Adrenal gland (tissue), 12 donors: ENCODE data around the gene SLC9A3. TPM values are rescaled to one million over a fixed set of nuclear protein-coding genes. Genes with fewer than 3 reads are reported as not detected.

Experiments used
- DNase-seq, 7 donors: peaks; one replicate each; pipeline ENCODE4 v3.0.0-alpha.2; 2019 to 2020
- H3K27ac ChIP-seq, 5 donors: fragments of 200-600 bp; sonication (generic) in 4 of 5; 1 replicate in 3 of 5; 2 replicates in 2 of 5; pipeline versions ENCODE4 v1.5.1 to v1.8.0; 2016 to 2020; ENCODE audit warnings: mild to moderate bottlenecking in 1 of 5
- H3K27me3 ChIP-seq: fragments of 200-600 bp; 2 replicates; pipeline ENCODE4 v1.8.0; 2021
- H3K36me3 ChIP-seq, 2 donors: fragments of 200-600 bp; replicated peaks in 1 of 2; 1 replicate in 1 of 2; 2 replicates in 1 of 2; pipeline versions ENCODE4 v1.5.1 to v1.8.0; 2018 to 2022
- H3K4me1 ChIP-seq, 2 donors: fragments of 200-600 bp; replicated peaks in 1 of 2; 1 replicate in 1 of 2; 2 replicates in 1 of 2; pipeline versions ENCODE4 v1.5.1 to v1.8.0; 2018 to 2021
- H3K4me3 ChIP-seq, 4 donors: fragments of 200-600 bp; sonication (generic) in 3 of 4; one replicate each; pipeline ENCODE4 v1.5.1; 2016 to 2018
- H3K9me3 ChIP-seq, 3 donors: fragments of 200-600 bp; sonication (generic) in 1 of 3; replicated peaks in 1 of 3; 1 replicate in 2 of 3; 2 replicates in 1 of 3; pipeline versions ENCODE4 v1.5.1 to v1.8.0; 2016 to 2021
- CTCF ChIP-seq, 6 experiments: fragments of 450-650 bp in 4 of 6; fragments of 200-600 bp in 2 of 6; sonication (generic) in 1 of 6; IDR thresholded peaks; 1 replicate in 5 of 6; 2 replicates in 1 of 6; pipeline versions ENCODE4 v1.5.1 to v1.8.0; 2016 to 2021; ENCODE audit warnings: antibody characterized with exemption in 6 of 6, mild to moderate bottlenecking in 2 of 6, moderate library complexity in 1 of 6
- POLR2A ChIP-seq, 2 donors: fragments of 450-650 bp; IDR thresholded peaks; one replicate each; pipeline ENCODE4 v1.6.1; 2017; ENCODE audit warnings: antibody characterized with exemption in 2 of 2, mild to moderate bottlenecking in 2 of 2, moderate library complexity in 1 of 2
- WGBS, 4 donors: extraction: QIAGEN DNeasy Blood & Tissue Kit in 2 of 4; methylation state at CpG; one replicate each; pipeline versions ENCODE4 v1.1.5 to v1.1.7; 2013 to 2017; 5-methylcytosine and 5-hydroxymethylcytosine counted together
- intact Hi-C, 2 donors: fragments of 100-400 bp; cut with DNase I; formaldehyde crosslinking; loops; one replicate each; pipeline versions ENCODE4 v1.14.1 to v1.15.0; 2022 to 2023
- polyA plus RNA-seq, 3 donors: library from polyadenylated mRNA; stranded (reverse); fragments of 200-250 nt in 2 of 3; fragments of 350-450 nt in 1 of 3; fragmentation: Illumina TruSeq in 1 of 3; extraction: RNeasy Lipid Tissue Mini Kit (QIAGEN cat#74804) in 1 of 3; gene quantifications; one replicate each; pipeline ENCODE4 v1.2.3, GENCODE V29; 2013 to 2014
- total RNA-seq, 9 donors: library from RNA; depleted of rRNA in 4 of 9; stranded (reverse); fragments of >200 nt in 4 of 9; fragments of 120-200 nt in 1 of 9; fragmentation: NEBNext Ultra II Directional in 1 of 9; extraction: Animal tissue kit (Norgen Biotek cat#: 25700) in 1 of 9; gene quantifications; one replicate each; pipeline versions ENCODE4 v1.1.0 to v1.2.4, GENCODE V29; 2013 to 2023
- donor health status: healthy with polysubstance abuse.
- donor health status: Bipolar disorder and iron deficiency.
- donor health status: DM: yes; HTN: yes; CAD: no.
- donor health status: DM: no; HTN: no; CAD: no.
- donor health status: DM: no; HTN: no; CAD: no.
- donor health status: DM: yes; HTN: yes; CAD: no.

SLC9A3 gene
- total and polyA plus RNA-seq, 12 donors: 0.83 to 5.5 (median 1.7) TPM

- Histone ChIP-seq H3K36me3 (no peaks in the 10 kb centered on the region), H3K27ac (no peak overlapping the region), H3K27me3 (peaks cover 50% of the 10 kb centered on the region), H3K9me3 (no peaks in the 10 kb centered on the region), H3K4me1 (peaks cover 2 to 3% of the 10 kb centered on the region in 2 donors), H3K4me3 (no peak overlapping the region)
- TF ChIP-seq CTCF (IDR thresholded peaks at IDR 0.05): no peak
- no peak for TF ChIP-seq POLR2A (IDR thresholded peaks at IDR 0.05)
- no peak for DNase-seq
- intact Hi-C loops: loop anchor here in 1 of 2 donors (10.0 kb wide), 1 partner anchor 415 kb away; the partner anchor contains the start of genes BRD9 and TRIP13
- 70 to 83% (median 77%) methylated on average over 18 to 34 of the region's 34 CpGs for WGBS, 4 donors
These were observed 44.5 kb downstream of the SLC9A3 start for GRCh38 chr5:479566-480319.

- 55 to 78% (median 67%) methylated on average over 4 to 18 of the region's 18 CpGs; no CpG with 5 or more reads in 1 of the 4 donors for WGBS, 4 donors
- Histone ChIP-seq H3K9me3 (no peaks in the 10 kb centered on the region), H3K27me3 (peaks cover 50% of the 10 kb centered on the region), H3K4me1 (peaks cover 4% of the 10 kb centered on the region in 2 donors), H3K27ac (no peak overlapping the region), H3K4me3 (no peak overlapping the region), H3K36me3 (no peaks in the 10 kb centered on the region)
- no peak for DNase-seq
- intact Hi-C loops: loop anchor here in 1 of 2 donors (10.0 kb wide), 1 partner anchor 416 kb away; the partner anchor contains the start of genes BRD9 and TRIP13
- TF ChIP-seq CTCF (IDR thresholded peaks at IDR 0.05): no peak
- TF ChIP-seq POLR2A (IDR thresholded peaks at IDR 0.05): no peak
These were observed 45.2 kb downstream of the SLC9A3 start for GRCh38 chr5:478982-479535.

- Histone ChIP-seq H3K9me3 (no peaks in the 10 kb centered on the region), H3K36me3 (no peaks in the 10 kb centered on the region), H3K27ac (no peak overlapping the region), H3K4me3 (no peak overlapping the region), H3K4me1 (peaks cover 4% of the 10 kb centered on the region in 2 donors), H3K27me3 (peaks cover 46% of the 10 kb centered on the region)
- TF ChIP-seq POLR2A (IDR thresholded peaks at IDR 0.05): no peak
- TF ChIP-seq CTCF (IDR thresholded peaks at IDR 0.05): no peak
- WGBS, 4 donors: 50 to 62% (median 57%) methylated on average over 9 to 17 of the region's 18 CpGs
- intact Hi-C loops: loop anchor here in 1 of 2 donors (10.0 kb wide), 1 partner anchor 416 kb away; the partner anchor contains the start of genes BRD9 and TRIP13
- no peak for DNase-seq
These were observed 45.8 kb downstream of the SLC9A3 start for GRCh38 chr5:478369-478981.

- no peak for DNase-seq
- 70 to 81% (median 75%) methylated on average over 4 to 13 of the region's 13 CpGs for whole genome bisulfite sequencing, 4 donors
- Histone ChIP-seq H3K4me3 (no peak overlapping the region), H3K9me3 (no peaks in the 10 kb centered on the region), H3K4me1 (peaks cover 4% of the 10 kb centered on the region in 2 donors), H3K27me3 (peaks cover 40% of the 10 kb centered on the region), H3K36me3 (no peaks in the 10 kb centered on the region), H3K27ac (no peak overlapping the region)
- TF ChIP-seq CTCF (IDR thresholded peaks at IDR 0.05) (no peak), POLR2A (IDR thresholded peaks at IDR 0.05) (no peak)
- intact Hi-C loops: loop anchor here in 1 of 2 donors (10.0 kb wide), 1 partner anchor 417 kb away; the partner anchor contains the start of genes BRD9 and TRIP13
These were observed 46.4 kb downstream of the SLC9A3 start for GRCh38 chr5:477871-478270.
